Measurements from ENCODE around the gene PDIA2. TPM values are rescaled to one million over a fixed set of nuclear protein-coding genes. Genes with fewer than 3 reads are reported as not detected.

PDIA2 gene
- polyA plus RNA-seq, 1 donor, result 0.77 TPM

DNA sequence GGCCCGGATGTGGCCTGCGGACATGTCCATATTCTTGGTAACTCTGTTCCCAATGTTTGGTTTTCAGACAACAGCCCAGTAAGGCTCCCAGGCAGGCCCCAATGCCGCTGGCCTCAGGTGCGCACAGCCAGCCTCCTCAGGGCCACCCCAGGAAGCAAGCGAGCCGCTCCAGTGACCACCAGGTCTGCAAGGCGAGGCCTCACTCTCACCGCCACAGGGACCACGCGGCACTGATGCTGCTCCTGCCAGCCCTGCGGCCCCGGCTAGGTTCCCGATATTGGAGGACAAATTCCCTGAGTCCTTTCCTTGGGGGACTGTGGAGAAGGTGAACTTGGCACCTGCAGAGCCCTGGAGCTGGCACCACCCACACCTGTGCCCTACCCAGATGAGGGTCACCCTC lies 19.0 kb downstream of the PDIA2 start:
- DNase-seq, result no peak

DNA sequence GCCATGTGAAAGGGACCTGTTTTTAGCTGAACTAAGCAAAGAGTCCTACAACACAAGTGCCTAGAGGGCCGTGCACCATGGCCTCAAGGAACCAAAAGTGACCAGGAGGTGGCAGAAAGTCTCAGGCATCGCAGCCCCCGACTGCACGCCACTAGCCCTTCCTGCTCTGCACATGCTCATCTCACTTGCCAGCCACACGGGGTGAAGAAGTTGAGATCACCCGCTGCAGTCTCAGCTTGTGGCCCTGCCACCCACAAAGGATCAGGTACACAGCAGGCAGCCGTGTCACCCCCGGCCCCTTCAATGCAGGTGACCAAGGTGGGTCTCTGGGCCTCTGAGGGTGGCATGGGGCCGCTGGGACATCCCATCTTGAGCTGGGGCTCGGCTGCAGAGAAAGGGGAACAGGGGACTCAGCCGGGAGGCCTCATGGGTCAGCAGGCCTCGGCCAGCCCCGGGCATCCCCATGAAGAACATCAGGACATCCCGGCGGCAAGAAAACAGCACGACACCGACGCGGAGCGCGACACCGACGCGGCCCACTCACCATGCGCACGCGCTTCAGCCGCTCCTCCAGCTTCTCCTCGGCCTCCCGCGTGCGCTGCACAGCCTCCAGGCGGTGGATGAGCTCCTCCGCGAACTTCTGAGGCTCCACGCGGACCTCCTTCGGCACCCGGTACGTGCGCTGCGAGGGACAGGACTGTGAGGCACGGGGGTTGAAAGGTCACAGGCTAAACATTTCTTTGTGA lies 21.0 kb downstream of the PDIA2 start:
- DNase-seq, result no peak

DNA sequence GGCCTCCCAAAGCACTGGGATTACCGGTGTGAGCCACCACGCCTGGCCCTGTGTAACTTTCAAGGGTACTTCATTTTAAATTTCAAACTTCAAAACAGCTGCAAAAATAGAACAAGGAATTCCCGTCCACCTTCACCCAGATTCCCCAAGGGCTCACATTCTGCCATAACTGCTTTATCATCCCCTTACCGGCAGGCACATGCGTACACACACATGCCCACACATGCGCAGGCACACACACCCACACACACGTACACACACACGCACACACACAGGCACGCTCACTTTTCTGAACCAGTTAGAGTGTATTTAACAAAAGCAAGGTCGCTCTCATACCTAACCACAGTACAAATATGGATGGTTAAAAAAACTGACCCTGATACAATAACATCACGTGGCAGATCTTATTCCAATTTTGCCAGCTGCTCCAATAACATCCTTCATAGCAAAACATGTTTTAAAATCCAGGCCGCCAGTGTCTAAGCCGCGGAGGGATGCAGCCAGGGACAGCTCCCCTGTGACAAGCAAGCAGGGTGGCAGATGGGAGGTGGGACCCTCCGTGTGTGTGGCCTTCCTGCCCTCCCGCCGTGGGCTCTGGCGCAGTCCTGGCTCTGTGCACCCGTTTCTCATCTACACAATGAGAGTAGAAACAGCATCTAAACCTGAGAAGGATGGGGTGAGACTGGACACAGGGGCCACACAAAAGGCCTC lies 23.1 kb downstream of the PDIA2 start:
- no peak for DNase-seq

DNA sequence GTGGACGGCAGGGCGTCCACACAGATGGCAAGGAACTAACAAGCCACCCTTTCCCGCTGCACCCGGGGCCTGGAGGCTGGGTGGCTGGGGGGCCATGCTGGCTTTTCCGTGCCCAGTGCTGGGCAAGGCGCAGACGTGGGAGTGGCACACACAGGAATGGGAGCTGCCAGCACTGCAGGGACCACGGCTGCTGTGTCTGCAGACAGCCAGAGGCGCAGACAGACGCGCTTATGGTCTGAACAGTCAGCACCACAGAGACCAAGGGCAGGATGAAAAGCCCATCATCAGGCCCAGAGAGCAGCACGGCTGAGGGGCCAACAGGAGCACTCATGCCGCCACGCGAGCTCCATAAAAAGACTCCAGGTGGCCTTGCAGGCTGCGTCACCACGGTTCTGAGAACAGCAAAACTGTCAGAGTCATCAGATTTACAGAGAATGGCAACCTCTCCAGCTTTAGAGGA lies 24.0 kb downstream of the PDIA2 start:
- no peak for DNase-seq

DNA sequence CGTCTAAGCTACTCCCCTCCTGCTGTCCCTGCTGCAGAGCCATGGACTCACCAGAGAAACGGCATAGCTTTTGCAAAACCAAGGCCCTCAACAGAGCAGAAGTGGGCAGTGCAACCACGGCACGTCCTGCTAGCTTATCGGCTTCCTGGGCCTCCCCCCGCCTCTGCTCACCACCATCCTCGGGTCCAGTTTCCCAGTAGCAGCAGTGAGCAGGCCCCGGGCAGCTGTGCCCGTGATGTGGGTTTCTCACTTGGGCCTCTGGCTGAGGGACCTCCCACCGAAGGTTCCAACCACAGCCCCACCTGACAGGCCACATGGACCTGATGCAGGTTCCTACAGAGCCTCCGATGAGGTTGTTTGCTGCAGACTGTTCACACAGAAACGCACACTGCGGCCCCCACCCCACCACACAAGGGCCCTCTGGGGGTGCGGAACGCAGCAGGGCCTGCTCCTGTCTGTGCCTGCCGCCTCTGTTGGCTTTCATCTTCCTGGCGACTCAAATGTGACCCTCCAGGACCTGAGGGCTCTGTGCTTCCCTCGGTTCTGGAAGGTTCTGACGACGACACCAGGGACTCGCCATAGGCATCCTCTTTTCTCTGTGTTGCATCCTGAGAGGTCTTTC lies 24.8 kb downstream of the PDIA2 start:
- DNase-seq, result no peak

DNA sequence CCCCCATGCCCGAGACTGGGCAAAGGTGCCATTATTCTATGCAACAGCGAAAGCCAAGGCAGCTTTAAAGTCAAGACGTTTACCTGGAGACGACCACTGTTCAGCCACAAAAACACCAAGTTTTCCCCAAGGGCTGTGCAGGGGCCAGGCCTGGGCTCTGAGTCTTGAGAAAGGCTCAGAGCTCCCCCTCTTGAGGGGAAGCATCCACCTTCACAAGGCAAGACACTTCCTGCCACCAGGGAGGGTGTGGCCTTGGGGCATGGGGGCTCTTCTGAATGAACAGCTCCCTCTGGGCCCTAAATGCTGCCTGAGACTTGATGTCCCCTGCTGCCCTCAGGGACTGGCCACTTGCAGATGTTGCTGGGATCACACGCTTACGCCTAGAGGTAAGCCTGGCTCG lies 26.5 kb downstream of the PDIA2 start:
- DNase-seq, result no peak

DNA sequence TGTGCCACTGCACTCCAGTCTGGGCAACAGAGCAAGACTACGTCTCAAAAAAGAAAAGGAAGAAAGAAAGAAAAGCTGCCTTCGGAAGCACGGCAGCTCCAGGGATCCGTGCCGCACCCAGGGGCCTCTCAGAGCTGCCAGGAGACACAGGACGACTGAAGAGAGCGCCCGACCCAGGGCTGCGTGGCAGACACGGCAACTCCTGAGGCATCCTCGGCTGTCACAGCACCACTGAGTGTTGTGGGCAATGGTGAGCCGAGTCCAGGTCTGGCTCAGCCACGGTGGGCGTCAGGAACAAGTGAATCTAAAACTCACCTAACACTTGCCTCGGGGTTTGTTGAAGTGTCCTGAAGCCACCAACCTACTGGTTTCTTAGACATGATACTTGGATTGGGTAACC lies 28.8 kb downstream of the PDIA2 start:
- no peak for DNase-seq

DNA sequence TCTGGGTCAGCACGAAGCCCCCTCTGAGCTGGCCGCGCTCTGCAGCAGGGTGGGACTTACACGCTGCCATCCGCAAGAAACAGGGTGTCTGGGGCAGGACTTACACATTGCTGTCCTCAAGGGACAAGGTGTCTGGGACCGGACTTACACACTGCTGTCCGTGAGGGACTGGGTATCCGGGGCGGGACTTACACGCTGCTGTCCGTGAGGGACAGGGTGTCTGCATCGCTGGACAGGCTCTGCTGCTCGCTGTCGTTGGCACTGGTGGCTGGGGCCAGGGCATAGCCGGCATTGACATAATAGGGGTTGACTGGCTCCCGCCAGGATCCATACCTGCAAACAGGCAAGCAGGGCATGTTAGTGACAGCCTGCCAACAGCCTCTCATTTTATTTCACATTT lies 31.4 kb downstream of the PDIA2 start:
- DNase-seq, result no peak

DNA sequence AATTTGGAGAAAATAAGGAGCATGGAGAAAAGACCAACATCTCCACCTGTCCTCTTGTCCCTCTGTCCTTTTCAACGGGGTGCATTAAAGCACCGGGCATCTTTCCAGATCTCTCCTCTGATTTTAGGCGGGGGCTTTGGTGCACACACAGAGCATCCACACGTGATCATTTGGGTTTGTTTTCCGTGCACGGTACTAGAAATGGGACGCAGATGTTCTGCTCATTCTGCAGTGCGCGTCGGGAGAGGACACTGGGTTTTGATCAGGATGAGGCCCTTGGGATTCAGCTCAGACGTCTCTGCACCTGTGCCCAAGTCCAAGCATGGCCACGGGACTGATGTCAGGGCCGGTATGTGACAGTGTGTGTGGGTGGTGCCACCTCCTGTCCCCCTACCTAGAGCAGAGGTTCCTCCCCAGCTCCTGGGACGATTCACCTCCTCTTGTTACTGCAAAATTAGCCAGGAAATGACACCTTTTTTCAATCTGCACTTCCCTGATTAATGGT lies 31.9 kb downstream of the PDIA2 start:
- no peak for DNase-seq

DNA sequence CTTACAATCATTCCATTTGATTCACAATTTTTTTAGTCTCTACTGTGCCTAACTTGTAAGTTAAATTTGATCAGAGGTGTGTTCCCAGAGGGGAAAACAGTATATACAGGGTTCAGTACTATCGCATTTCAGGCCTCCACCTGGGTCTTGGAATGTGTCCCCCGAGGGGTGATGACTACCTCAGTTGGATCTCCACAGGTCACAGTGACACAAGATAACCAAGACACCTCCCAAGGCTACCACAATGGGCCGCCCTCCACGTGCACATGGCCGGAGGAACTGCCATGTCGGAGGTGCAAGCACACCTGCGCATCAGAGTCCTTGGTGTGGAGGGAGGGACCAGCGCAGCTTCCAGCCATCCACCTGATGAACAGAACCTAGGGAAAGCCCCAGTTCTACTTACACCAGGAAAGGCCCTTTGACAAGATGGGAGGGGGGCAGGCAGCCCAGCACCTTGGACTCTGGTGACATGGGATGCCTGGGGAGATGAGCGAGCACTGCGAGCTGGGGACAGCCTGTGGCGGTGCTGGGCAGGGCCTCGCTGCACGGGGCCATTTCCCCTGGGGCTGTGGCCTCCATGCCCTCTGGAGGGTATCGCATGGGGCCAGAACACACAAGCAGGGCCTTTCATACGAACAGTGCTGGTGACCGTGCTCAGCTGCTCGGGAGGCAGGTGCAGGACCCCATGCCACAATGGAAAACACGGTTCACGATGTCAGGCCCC lies 33.9 kb downstream of the PDIA2 start:
- no peak for DNase-seq

DNA sequence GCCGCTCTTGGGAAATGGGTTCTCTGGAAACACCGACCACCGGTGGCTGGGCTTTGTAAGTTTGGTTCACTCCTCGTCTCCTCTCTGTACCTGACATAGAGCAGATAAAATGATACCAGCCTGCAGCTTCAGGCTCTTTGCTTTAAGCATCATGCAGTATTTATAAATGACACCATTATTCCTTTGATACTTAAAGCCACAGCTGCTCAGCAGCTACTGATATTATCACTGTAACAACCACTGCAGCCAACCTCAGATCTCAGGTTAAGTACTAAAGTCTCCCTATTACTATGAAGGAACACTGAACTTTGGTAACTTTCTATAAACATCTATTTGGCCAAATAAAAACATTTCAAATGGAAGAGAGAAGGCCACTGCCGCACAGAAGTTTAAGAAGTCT lies 34.6 kb downstream of the PDIA2 start:
- no peak for DNase-seq

DNA sequence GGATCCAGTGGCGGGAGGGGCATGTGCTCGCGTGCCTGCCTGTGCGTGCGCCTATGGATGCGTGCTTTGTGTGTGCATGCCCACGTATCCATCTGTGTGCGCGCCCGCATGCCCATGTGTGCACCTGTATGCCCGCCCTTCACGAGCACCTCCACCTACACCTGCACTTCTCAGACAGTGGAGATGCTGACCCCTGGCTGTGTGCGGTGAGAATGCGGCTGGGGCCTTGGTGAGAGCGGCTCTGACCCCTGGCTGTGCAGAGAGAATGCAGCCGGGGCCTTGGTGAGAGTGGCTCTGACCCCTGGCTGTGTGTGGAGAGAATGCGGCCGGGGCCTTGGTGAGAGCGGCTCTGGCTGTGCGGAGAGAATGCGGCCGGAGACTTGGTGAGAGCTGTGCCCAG lies 35.7 kb downstream of the PDIA2 start:
- no peak for DNase-seq

DNA sequence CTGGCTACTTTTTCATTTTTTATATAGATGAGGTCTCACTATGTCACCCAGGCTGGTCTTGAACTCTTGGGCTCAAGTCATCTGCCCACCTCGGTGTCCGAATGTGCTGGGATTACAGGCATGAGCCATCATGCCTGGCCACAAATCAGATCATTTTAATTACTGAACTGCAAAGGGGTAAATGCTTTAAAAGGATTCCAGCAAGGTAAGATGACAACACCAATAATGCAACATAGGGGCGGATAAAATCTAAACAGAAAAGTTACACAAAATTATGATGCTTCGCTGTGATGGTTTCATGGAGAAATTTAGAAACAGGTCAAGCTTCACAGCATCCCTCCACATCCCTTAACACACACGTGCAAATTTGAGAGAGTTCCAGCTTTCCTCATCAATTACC lies 37.2 kb downstream of the PDIA2 start:
- no peak for DNase-seq

DNA sequence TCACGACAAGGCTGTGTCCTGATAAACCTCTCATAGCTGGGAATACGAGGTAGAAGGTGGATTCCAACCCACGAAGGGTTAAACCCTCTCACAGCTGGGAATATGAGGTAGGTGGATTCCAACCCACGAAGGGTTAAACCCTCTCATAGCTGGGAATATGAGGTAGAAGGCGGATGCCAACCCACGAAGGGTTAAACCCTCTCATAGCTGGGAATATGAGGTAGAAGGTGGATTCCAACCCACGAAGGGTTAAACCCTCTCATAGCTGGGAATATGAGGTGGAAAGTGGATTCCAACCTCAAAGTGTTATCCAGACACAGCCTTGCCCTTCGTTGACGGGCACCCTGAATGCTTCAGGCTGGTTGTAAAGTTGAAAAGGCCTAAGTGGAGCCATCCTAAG lies 38.6 kb downstream of the PDIA2 start:
- DNase-seq, result no peak

DNA sequence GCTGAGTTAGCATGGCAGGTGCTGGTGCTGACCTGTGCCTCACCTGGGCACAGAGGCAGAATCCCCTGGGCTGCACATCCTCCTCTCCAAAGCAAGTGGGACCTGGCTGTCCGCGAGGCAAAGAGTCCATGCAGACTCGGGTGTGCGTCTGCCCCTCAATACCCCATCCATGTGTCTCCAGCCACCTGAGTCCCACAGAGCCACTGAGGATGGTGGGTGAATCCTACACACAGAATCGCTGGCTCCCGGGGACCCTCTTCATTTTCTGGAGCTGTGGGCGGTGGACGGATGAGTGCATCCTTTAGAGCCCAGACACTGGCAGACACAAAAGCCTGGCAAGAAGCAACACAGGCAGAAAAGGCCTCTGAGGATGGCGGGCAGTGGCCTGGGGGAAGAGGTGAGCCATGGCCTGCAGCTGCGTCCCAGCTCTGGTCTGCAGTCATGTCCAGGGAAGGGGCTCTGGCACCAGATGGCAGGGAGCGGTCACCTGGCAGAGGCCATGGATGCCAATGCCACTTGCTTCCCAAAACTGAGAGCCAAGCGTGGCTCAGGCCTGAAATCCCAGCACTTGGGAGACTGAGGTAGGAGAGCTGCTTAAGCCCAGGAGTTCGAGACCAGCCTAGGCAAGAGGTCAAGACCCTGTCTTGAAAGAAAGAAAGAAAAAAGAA lies 39.6 kb downstream of the PDIA2 start:
- no peak for DNase-seq

DNA sequence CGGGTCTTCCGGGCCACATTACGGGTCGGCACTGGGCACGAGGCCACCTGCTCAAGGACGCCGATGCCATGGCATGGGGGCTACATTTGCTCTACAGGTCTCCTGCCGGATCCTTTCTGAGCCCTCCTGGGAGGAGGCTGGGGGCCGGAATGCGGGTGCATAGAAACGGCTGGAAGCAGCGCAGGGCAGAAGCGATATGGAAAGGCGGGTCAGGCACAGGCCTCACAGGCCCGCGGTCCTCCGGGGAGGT lies 41.2 kb downstream of the PDIA2 start:
- no peak for DNase-seq

DNA sequence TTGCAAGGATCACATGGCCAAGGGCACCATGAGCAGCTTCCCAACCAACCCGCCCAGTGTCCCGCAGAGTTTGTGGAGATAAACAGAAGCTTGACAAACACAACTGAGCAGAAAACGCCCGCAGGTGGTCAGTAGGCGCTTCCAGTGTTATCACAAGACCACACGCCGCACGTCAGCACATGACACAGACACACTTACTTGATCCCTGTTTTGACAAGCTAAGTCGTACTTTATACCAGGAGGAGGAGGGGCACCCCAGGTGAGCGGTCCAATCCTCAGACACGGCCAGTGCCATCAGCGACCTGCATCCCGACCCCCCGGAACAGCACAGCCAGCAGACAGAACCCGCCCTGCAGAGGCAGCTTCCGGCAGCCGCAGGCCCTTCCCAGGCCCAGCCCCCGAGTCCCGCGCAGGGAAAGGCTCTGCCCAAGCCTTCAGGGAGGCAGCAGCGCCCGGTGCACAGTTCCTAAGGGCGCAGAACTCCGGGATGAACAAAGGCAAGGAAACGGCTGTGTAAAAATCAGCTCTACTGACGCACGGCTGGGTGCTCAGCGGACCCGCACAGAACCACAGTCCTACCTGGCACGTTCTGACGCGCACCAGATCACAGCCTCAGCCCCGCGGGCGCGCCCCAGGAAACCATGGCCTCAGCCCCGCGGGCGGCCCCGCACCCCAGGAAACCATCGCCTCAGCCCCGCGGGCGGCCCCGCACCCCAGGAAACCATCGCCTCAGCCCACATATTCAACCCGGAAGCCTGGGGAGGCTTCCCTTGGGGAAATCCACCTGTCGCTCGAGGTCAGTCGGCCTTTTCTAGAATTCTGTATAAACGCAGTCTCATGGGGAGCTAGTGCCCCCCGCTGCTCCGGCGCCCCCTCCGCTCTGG lies 41.7 kb downstream of the PDIA2 start:
- no peak for DNase-seq

DNA sequence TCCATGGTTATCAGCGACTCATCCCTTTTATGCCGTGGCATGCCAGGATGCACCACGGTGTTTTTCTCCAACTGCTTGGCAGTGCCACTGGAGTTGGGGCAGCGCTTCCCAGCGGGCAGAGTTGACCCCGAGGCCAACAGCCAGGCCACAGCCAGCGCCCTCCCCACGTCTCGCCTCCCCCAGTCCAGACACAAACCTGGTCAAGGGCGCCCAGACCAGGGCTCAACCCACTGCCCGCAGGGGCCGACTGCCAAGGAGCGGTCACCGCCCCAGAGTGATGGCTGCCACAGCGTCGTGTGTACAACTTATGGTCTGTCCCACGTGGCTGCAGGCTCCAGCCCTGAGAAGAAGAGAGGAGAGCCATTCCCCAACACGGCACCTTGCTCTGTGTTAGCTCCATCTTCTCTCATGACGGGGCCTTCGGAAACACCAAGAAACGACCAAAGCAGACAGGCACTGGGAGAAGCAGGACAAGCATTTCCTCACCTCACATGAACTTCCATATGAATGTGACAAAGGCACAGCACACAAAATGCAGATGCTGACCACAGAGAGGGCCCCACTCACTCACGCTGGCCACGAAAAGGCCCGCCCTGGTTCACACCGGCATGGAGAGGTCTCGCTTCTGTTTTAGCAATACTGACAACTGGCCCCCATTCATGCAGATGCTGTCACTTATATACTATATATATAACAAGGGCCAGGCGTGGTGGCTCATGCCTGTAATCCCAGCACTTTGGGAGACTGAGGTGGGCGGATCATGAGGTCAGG lies 42.6 kb downstream of the PDIA2 start:
- no peak for DNase-seq

DNA sequence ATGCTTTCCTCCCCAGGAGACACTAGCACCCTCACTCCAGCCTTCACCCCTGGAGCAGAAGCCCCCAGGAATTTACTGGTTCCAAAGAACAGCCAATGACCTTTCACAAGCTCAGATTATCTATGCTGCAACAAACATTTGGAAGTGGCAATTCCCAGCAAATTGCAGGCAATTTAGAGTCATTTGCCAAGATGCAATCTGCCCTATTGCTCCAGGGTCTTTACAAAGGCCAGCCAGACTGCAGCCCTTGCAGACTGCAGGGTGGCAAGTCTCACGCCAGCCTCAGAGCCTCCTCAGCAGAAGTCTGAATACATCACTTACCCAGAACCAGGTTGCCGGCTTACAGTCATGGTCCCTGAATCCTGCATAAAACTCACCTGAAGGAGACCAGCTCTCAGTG lies 47.8 kb downstream of the PDIA2 start:
- DNase-seq, result no peak

DNA sequence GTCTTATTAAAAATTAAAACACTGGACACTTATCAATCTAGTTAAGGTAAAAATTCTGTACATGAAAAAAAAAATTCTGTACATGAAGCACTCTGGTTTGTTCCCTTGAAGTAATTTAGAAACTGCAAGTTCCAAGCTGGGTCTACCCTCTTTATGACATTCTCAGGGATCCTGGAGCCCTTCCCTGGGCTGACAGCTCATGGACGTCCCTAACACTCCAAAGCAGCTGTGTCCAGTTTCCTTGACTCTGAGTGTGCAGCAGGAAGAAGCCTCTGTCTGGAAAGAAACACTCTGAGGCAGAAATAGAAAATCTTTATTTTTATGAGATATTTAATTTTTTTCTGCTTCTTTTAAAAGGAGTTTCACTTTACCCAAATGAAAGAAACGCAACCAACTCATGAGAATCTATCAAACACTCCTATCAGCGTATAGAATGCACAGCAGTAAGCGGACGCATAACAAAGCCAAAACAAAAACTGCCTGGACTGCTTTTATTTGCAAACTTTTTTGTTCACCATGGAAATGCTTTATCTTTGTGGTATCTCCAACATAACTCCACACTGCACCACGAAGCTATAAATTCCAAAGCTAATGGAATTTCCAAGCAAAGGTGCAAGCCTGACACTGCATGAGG lies 48.3 kb downstream of the PDIA2 start:
- peak; percentile 67 for DNase-seq
